Activated CD4-positive, alpha-beta memory T cell treated with anti-CD3 and anti-CD28 coated beads for 36 hours (primary cell): ENCODE measurements around the gene RAP1GAP. TPM values are rescaled to one million over a fixed set of nuclear protein-coding genes. Genes with fewer than 3 reads are reported as not detected.

Experiments
- CTCF ChIA-PET: fragments of 350-600 bp; sonication (Branson Sonifier 250); formaldehyde crosslinking; loops from one replicate; lab custom pipeline; 2021; ENCODE audit warnings: antibody characterized with exemption, inconsistent platforms; lab: Charles Lee
- POLR2A ChIA-PET: fragments of 350-600 bp; sonication (Branson Sonifier 250); formaldehyde crosslinking; loops from one replicate; lab custom pipeline; 2021; ENCODE audit warnings: antibody characterized with exemption; lab: Charles Lee
- DNase-seq: peaks from one replicate; pipeline ENCODE4 v3.0.0-alpha.2; 2020
- H3K27ac Mint-ChIP-seq: one replicate; pipeline ENCODE4 v1.8.0; 2021; ENCODE audit warnings: mixed read lengths
- H3K27me3 Mint-ChIP-seq: one replicate; pipeline ENCODE4 v1.8.0; 2021; ENCODE audit warnings: mixed read lengths
- H3K36me3 Mint-ChIP-seq: one replicate; pipeline ENCODE4 v1.8.0; 2021; ENCODE audit warnings: mixed read lengths
- H3K4me1 Mint-ChIP-seq: one replicate; pipeline ENCODE4 v1.8.0; 2021; ENCODE audit warnings: low read depth, mixed read lengths
- H3K4me3 Mint-ChIP-seq: one replicate; pipeline ENCODE4 v1.8.0; 2021; ENCODE audit warnings: mild to moderate bottlenecking, mixed read lengths
- H3K9me3 Mint-ChIP-seq: one replicate; pipeline ENCODE4 v1.8.0; 2021; ENCODE audit warnings: mixed read lengths
- intact Hi-C: fragments of 100-400 bp; cut with micrococcal nuclease; formaldehyde crosslinking; loops from one replicate; pipeline ENCODE4 v1.15.1; 2023
- total RNA-seq, 2 experiments: library from RNA; stranded (reverse); gene quantifications; one replicate each; pipeline ENCODE4 v1.2.3, GENCODE V29; 2021

RAP1GAP gene
- total RNA-seq, 2 experiments from 2014 or later: 1.1 to 1.7 TPM

DNA sequence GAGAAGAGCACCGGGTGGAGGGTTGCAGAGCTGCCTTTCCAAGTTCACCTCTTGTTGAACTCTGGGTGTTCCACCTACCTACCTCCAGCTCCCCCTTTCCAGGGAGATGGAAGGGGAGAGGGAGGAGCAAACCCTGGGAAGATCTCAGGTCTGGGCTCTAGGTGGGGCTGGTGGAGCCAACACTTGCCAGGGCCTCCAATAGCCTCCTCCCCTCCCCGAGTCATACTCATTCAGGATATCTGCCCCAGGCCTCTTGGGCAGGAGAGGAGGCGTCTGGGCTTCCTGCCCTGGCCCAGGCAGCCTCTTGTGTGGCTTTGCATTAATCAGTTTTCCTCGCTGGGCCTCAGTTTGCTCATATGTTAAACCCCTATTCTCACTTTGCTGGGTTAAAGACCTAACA lies 13.4 kb downstream of the RAP1GAP start:
- Mint-ChIP-seq H3K4me1 (peaks cover 11% of the 10 kb centered on the region), H3K36me3 (no peaks in the 10 kb centered on the region), H3K27ac (no peak overlapping the region), H3K27me3 (peaks cover 7% of the 10 kb centered on the region), H3K9me3 (no peaks in the 10 kb centered on the region), H3K4me3 (no peak overlapping the region)
- CTCF ChIA-PET: no interaction called here
- DNase-seq: no peak
- POLR2A ChIA-PET: interaction anchor here (0.6 kb wide), 1 partner anchor 365 kb away, joined by 3 read pairs; no protein-coding TSS in a partner anchor
- intact Hi-C loops: loop anchor here (5.0 kb wide), 3 partner anchors 127 to 307 kb away; partner anchors contain the start of gene USP48

DNA sequence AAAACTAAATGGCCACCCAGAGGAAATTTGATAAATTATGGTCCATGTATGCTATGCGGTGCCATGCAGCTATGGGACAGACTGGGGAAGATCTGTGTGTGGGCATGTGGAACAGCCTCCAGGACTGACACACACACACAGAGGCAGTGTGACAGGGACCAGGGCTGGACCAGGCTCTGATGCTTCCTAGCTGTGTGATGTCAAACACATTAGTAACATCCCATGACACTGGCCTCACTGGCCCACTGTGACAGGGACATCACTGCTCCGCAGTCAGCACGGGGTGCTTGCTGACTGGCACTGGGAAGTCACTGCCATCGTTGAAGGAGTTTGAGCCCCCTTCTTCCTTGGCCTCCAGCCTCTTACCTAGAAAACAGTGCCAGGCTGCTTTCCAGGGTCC lies 13.9 kb downstream of the RAP1GAP start:
- intact Hi-C loops: loop anchor here (5.0 kb wide), 3 partner anchors 127 to 307 kb away; partner anchors contain the start of gene USP48
- H3K4me1 Mint-ChIP-seq: peaks cover 11% of the 10 kb centered on the region
- ChIA-PET POLR2A (interaction anchor here (0.6 kb wide), 1 partner anchor 365 kb away, joined by 3 read pairs; no protein-coding TSS in a partner anchor), CTCF (no interaction called here)
- H3K9me3 Mint-ChIP-seq: no peaks in the 10 kb centered on the region
- H3K27ac Mint-ChIP-seq: no peak overlapping the region
- peaks cover 3% of the 10 kb centered on the region for H3K27me3 Mint-ChIP-seq
- no peak for DNase-seq
- H3K36me3 Mint-ChIP-seq: no peaks in the 10 kb centered on the region
- H3K4me3 Mint-ChIP-seq: no peak overlapping the region

GRCh38 chr1:21654209-21654608 lies 14.9 kb downstream of the RAP1GAP start:
- Mint-ChIP-seq H3K27me3 (no peaks in the 10 kb centered on the region), H3K36me3 (no peaks in the 10 kb centered on the region), H3K4me1 (peaks cover 7% of the 10 kb centered on the region), H3K27ac (no peak overlapping the region), H3K9me3 (no peaks in the 10 kb centered on the region), H3K4me3 (no peak overlapping the region)
- ChIA-PET CTCF (no interaction called here), POLR2A (no interaction called here)
- no peak for DNase-seq
- intact Hi-C loops: no loop called here

- intact Hi-C loops: no loop called here
- no peak for DNase-seq
- no peak overlapping the region for H3K27ac Mint-ChIP-seq
Observed at GRCh38 chr1:21653744-21654100, 15.4 kb downstream of the RAP1GAP start.

DNA sequence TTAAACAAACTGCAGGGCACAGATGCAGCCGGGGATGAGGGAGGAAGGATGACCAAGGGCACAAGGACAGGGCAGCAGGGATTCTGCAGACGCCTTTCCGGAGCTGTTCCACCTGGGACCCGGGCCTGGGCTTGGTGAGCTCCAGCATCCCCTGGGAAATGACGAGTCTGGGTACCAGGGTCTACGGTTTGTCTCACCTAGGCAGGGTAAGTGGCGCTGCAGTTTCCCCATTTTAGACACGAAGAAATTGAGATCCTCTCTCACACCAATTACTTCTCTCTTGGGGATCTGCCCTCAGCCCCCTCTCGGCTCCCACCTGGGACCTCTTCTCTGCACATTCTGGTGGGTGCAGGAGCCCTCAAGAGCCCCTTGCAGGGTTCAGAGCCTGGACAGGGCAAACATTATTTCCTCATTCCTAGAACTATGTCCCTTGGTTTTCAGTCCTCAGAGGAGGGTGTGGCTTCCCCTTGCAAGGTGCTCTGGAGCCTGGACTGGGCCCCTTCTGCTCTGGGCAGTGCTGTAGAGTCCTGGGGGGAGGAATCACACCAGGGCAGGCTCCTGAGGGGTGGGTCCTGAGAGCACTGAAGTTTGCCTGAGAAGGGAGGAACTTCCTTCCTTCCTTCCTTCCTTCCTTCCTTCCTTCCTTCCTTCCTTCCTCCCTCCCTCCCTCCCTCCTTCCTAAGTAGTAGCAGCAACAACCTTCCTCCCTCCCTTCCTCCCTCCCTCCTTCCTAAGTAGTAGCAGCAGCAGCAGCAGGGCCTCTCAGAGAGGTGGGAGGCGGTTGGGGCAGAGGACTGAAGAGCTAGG lies 16.0 kb downstream of the RAP1GAP start:
- Mint-ChIP-seq H3K9me3 (no peaks in the 10 kb centered on the region), H3K27ac (no peak overlapping the region), H3K27me3 (no peaks in the 10 kb centered on the region), H3K4me3 (no peak overlapping the region), H3K4me1 (peaks cover 7% of the 10 kb centered on the region), H3K36me3 (no peaks in the 10 kb centered on the region)
- CTCF ChIA-PET: no interaction called here
- intact Hi-C loops: no loop called here
- POLR2A ChIA-PET: no interaction called here
- no peak for DNase-seq

More at GRCh38 chr1:21653744-21654100, 15.4 kb downstream of the RAP1GAP start:
- CTCF ChIA-PET: no interaction called here
- POLR2A ChIA-PET: no interaction called here
- Mint-ChIP-seq H3K4me1 (peaks cover 7% of the 10 kb centered on the region), H3K36me3 (no peaks in the 10 kb centered on the region), H3K27me3 (no peaks in the 10 kb centered on the region), H3K9me3 (no peaks in the 10 kb centered on the region), H3K4me3 (no peak overlapping the region)

- H3K9me3 Mint-ChIP-seq: no peaks in the 10 kb centered on the region
- intact Hi-C loops: no loop called here
- CTCF ChIA-PET: no interaction called here
- POLR2A ChIA-PET: no interaction called here
- H3K36me3 Mint-ChIP-seq: no peaks in the 10 kb centered on the region
- H3K27me3 Mint-ChIP-seq: no peaks in the 10 kb centered on the region
- no peak for DNase-seq
- H3K4me1 Mint-ChIP-seq: peaks cover 7% of the 10 kb centered on the region
- H3K27ac Mint-ChIP-seq: no peak overlapping the region
- H3K4me3 Mint-ChIP-seq: peak overlapping the region; percentile 35
Observed at GRCh38 chr1:21652101-21652936, 16.8 kb downstream of the RAP1GAP start.

DNA sequence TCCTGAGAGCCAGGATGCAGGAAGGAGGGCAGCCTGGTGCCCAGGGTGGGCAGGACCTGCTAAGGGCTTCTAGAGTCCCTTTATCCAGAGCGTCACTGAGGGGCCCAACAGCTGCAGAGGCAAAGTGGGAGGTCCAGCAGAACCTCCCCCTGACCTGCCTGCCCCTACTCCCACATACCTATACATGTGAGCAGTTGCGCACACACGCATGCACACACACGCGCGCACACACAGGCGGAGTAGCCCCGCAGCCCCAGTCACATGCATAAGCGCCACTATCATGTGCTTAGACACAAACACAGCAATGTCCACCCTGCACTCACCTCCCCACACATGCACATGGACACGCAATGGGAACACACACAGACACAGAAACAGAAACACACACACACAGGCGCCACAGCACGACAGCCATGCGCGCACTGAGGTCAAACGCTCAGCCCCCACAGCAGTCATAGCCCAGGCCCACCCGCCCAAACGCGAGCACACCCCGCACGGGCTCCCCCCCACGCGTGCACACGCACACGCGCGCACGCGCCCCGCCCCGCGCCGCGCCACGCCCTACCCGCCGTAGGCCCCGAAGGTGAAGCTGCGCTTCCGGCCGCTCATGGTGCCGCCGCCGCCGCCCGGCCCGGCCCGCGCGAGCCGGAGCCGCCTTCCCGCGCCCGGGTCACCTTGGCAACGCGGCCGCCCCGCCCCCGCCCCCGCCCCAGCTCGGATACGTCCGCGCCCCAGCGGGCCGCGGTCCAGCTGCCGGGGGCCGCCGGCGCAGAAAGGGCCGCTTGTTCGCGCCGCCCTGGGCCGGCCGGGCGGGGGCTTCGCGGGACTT lies 17.7 kb downstream of the RAP1GAP start:
- no peak overlapping the region for H3K27ac Mint-ChIP-seq
- peak overlapping the region; percentile 65 for H3K4me3 Mint-ChIP-seq
- H3K36me3 Mint-ChIP-seq: no peaks in the 10 kb centered on the region
- ChIA-PET POLR2A (no interaction called here), CTCF (no interaction called here)
- H3K27me3 Mint-ChIP-seq: peaks cover 5% of the 10 kb centered on the region
- H3K9me3 Mint-ChIP-seq: no peaks in the 10 kb centered on the region
- peak; percentile 55 for DNase-seq
- H3K4me1 Mint-ChIP-seq: peaks cover 7% of the 10 kb centered on the region
- intact Hi-C loops: no loop called here

GRCh38 chr1:21650400-21650799 lies 18.8 kb downstream of the RAP1GAP start:
- POLR2A ChIA-PET: no interaction called here
- Mint-ChIP-seq H3K9me3 (no peaks in the 10 kb centered on the region), H3K4me3 (no peak overlapping the region), H3K27ac (no peak overlapping the region), H3K27me3 (peaks cover 7% of the 10 kb centered on the region), H3K4me1 (peaks cover 7% of the 10 kb centered on the region), H3K36me3 (no peaks in the 10 kb centered on the region)
- DNase-seq: no peak
- CTCF ChIA-PET: no interaction called here
- intact Hi-C loops: no loop called here

DNA sequence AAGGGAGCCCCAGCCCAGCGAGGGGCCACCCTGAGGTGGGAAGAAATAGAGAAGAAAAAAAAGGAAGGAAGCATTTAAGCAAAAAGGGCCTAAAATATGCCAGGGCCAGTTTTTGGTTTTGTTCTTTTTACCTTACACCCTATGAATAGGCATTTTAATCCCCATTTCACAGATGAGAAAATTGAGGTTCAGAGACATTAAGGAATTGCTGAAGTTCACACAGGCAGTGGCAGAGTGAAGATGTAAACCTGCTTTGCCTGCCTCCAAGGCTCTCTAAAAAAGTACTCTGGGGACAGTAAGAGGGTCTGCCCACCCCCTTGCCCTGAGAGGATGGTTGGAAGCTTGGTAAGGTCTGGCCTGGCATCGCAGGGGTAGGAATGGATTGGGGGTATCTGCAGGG lies 19.8 kb downstream of the RAP1GAP start:
- no peak for DNase-seq
- Mint-ChIP-seq H3K9me3 (no peaks in the 10 kb centered on the region), H3K4me3 (no peak overlapping the region), H3K36me3 (no peaks in the 10 kb centered on the region), H3K27me3 (peaks cover 9% of the 10 kb centered on the region), H3K4me1 (peaks cover 7% of the 10 kb centered on the region), H3K27ac (no peak overlapping the region)
- intact Hi-C loops: no loop called here
- CTCF ChIA-PET: no interaction called here
- POLR2A ChIA-PET: no interaction called here

DNA sequence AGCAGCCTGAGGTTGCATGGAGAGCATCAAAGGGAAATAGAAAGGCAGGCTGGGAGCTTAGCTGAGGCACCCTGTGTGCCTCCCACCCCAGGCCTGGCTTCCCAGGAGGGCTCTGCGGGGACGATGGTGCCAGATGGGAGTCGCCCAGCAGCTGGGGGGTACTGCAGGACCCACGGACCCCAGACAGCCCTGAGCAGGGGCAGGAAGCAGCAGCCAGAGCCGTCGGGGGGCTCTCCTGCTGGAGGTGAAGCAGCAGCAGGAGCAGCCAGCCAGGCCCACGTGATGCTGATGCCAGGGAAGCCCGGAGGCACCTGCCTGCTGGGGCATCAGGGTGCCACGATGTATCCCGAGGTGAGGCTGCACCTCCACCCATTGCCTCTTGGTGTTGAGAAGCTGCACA lies 20.4 kb downstream of the RAP1GAP start:
- no peak overlapping the region for H3K27ac Mint-ChIP-seq
- H3K4me1 Mint-ChIP-seq: peaks cover 7% of the 10 kb centered on the region
- DNase-seq: no peak
- no peaks in the 10 kb centered on the region for H3K9me3 Mint-ChIP-seq
- intact Hi-C loops: loop anchor here (1.0 kb wide), 1 partner anchor 11 kb away; no protein-coding TSS in a partner anchor
- ChIA-PET POLR2A (no interaction called here), CTCF (no interaction called here)
- no peaks in the 10 kb centered on the region for H3K36me3 Mint-ChIP-seq
- peaks cover 9% of the 10 kb centered on the region for H3K27me3 Mint-ChIP-seq
- H3K4me3 Mint-ChIP-seq: no peak overlapping the region

DNA sequence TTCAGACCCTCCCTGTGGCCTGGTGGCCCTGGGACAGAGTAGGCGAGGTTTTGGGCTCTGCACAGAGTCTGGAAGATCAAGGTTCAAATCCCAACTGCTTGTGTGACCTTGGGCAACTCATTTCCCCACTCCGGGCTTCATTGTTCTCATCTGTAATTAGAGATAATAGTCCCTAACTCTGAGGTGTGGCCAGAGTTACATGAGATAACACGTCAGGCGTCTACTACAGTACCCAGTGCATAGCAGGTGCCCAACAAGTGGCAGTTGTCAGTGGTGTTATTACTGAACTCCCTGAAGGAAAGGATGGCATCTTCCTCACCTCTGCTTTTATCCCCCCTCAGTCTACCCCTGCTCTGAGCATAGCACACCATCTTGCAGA lies 20.8 kb downstream of the RAP1GAP start:
- H3K27me3 Mint-ChIP-seq: peaks cover 12% of the 10 kb centered on the region
- H3K4me1 Mint-ChIP-seq: peaks cover 7% of the 10 kb centered on the region
- no peaks in the 10 kb centered on the region for H3K36me3 Mint-ChIP-seq
- intact Hi-C loops: loop anchor here (1.0 kb wide), 1 partner anchor 11 kb away; no protein-coding TSS in a partner anchor
- no peaks in the 10 kb centered on the region for H3K9me3 Mint-ChIP-seq
- H3K4me3 Mint-ChIP-seq: no peak overlapping the region
- no peak for DNase-seq
- H3K27ac Mint-ChIP-seq: no peak overlapping the region
- ChIA-PET CTCF (no interaction called here), POLR2A (no interaction called here)
